ENCODE data around the gene GABRA5. TPM values are rescaled to one million over a fixed set of nuclear protein-coding genes. Genes with fewer than 3 reads are reported as not detected.

GABRA5 gene
- total and polyA plus RNA-seq, 11 donors = not detected

DNA sequence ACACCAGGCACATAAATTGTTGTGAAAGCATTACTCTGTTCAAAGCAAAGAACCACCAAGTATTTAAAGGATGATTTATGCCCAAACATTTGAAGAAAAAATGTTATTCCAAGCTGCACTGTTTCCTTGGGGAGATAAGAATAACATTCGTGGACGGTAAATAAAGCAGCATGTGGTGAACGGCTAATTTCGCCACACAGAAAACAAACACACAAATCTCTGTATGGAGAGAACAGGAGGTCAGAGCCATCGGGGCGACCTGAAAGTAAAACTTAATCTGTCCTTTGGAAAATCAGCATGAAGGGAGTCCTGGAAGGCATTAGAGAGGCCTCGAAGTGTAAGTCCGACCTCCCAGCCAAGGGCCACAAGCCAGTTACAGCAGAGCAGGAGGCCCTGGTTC lies 77.0 kb downstream of the GABRA5 start:
- DNase-seq (no peak), ATAC-seq (no peak)
- 54 to 68% (median 58%) methylated on average over 8 of the region's 8 CpGs for WGBS, 4 donors
- Histone ChIP-seq H3K27ac (no peak overlapping the region), H3K4me1 (no peaks in the 10 kb centered on the region), H3K9me3 (no peaks in the 10 kb centered on the region), H3K4me3 (no peak overlapping the region), H3K27me3 (no peaks in the 10 kb centered on the region), H3K36me3 (no peaks in the 10 kb centered on the region)
- intact Hi-C loops (cut with DNase I) = no loop called here
- TF ChIP-seq POLR2A (IDR thresholded peaks at IDR 0.05) = no peak
- TF ChIP-seq, protein P1, sequence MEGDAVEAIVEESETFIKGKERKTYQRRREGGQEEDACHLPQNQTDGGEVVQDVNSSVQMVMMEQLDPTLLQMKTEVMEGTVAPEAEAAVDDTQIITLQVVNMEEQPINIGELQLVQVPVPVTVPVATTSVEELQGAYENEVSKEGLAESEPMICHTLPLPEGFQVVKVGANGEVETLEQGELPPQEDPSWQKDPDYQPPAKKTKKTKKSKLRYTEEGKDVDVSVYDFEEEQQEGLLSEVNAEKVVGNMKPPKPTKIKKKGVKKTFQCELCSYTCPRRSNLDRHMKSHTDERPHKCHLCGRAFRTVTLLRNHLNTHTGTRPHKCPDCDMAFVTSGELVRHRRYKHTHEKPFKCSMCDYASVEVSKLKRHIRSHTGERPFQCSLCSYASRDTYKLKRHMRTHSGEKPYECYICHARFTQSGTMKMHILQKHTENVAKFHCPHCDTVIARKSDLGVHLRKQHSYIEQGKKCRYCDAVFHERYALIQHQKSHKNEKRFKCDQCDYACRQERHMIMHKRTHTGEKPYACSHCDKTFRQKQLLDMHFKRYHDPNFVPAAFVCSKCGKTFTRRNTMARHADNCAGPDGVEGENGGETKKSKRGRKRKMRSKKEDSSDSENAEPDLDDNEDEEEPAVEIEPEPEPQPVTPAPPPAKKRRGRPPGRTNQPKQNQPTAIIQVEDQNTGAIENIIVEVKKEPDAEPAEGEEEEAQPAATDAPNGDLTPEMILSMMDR (IDR thresholded peaks at IDR 0.05) = no peak

DNA sequence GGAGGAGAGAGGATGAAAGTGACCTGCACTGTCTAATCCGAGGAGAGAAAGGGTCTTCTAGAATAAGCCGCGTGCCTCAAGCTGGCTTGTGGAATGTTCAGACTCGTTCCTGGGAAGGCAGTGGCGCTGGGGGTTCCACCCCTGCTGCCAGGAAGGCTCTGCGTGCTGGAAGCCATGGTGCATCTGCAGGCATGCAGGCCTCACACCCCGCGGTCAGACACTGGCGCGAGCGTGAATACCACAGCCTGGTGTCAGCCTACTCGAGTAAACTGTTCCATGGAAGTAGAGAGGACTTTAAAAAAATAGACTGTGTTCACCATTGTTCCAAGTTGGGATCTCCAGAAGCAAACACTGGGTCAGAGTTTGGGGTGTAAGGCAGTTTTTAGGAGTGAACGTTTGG lies 78.2 kb downstream of the GABRA5 start:
- Histone ChIP-seq H3K36me3 (no peaks in the 10 kb centered on the region), H3K27me3 (no peaks in the 10 kb centered on the region), H3K9me3 (no peaks in the 10 kb centered on the region), H3K27ac (no peak overlapping the region), H3K4me3 (no peak overlapping the region), H3K4me1 (no peaks in the 10 kb centered on the region)
- no peak for TF ChIP-seq POLR2A (IDR thresholded peaks at IDR 0.05)
- ATAC-seq (no peak), DNase-seq (no peak)
- intact Hi-C loops (cut with DNase I) = no loop called here
- WGBS, 4 donors = 79 to 81% (median 80%) methylated on average over 13 of the region's 13 CpGs

DNA sequence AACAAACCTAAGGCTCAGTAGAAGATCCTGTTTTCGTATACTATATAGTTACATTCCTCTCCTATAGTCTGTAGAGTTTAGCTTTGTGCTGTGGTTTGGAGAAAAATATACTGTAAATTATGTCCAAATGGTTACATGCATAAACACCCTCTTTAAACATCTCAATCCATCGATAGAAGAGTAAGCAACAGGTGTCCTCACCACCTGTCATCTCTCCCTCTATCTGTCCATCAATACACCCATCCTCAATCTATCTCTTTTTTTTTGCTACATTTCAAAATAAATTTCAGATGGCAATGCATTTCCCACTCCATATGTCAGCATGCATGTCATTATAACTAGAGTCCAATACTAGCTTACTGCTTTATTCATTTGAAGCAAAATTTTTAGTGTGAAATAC lies 83.1 kb downstream of the GABRA5 start:
- intact Hi-C loops (cut with DNase I) = no loop called here
- 64 to 68% (median 68%) methylated on average over 2 of the region's 2 CpGs for WGBS, 4 donors

DNA sequence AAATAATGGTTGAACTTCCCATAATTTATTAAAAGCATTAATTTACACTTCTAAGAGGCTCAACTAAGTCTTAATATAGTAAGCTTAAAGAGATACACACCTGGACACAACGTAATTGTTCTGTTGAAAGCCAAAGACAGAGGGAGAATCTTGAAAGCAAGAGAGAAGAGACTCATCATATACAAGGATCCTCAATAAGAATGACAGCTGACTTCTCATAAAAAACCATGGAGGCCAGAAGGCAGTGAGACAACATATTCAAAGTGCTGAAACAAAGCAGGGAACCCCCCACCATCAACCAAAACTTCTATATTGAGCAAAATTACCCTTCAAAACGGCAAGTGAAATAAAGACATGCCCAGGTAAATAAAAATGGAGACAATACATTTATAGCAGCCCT lies 87.5 kb downstream of the GABRA5 start:
- H3K4me3 ChIP-seq = no peak overlapping the region
- H3K9me3 ChIP-seq = peaks cover 0 to 26% (median 10%) of the 10 kb centered on the region in 12 donors
- no peaks in the 10 kb centered on the region for H3K4me1 ChIP-seq
- WGBS, 4 donors = 45 to 53% (median 49%) methylated on average over 2 of the region's 2 CpGs
- DNase-seq (no peak), ATAC-seq (no peak)
- H3K27ac ChIP-seq = no peak overlapping the region
- intact Hi-C loops (cut with DNase I) = no loop called here
- no peaks in the 10 kb centered on the region for H3K36me3 ChIP-seq
- TF ChIP-seq, protein P1 (IDR thresholded peaks at IDR 0.05) = no peak
- TF ChIP-seq POLR2A (IDR thresholded peaks at IDR 0.05) = no peak
- H3K27me3 ChIP-seq = no peaks in the 10 kb centered on the region

More for the DNA sequence above, 83.1 kb downstream of the GABRA5 start:
- ATAC-seq (no peak), DNase-seq (no peak)
- Histone ChIP-seq H3K27ac (no peak overlapping the region), H3K4me1 (no peaks in the 10 kb centered on the region), H3K36me3 (no peaks in the 10 kb centered on the region), H3K9me3 (peaks cover 0 to 20% (median 10%) of the 10 kb centered on the region in 12 donors), H3K4me3 (no peak overlapping the region), H3K27me3 (no peaks in the 10 kb centered on the region)
- TF ChIP-seq POLR2A (IDR thresholded peaks at IDR 0.05) = no peak
- TF ChIP-seq, protein P1 (IDR thresholded peaks at IDR 0.05) = no peak

DNA sequence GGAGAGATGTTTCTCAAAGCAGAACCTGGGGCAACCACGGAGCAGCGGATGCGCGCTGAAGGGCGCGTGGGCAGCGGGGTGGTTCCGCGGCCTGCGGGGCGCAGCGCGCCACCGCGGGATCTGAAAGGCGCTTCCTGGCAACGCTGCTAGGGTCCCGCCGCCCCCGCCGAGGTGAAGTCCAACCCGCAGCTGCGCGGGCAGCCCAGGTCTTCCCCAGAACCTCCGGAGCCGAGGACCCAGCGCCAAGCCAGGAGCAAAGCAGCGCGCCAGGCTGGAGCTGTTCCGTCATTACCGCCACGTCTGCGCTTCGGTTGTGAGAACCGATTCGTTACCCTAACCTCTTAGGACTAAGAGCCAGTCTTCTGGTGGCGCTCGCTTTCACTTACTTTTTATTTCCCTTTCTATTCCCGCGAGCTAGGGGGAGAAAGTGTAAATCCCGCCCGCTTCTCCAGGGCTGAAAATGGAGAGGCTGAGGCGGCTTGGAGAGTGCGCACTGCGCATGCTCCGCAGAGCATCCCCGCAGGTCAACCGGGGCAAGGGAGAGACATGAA lies 100.9 kb downstream of the GABRA5 start:
- intact Hi-C loops (cut with DNase I) = no loop called here
- ATAC-seq = no peak
- H3K4me1 ChIP-seq = peaks cover 0 to 10% (median 0%) of the 10 kb centered on the region in 12 donors
- DNase-seq = no peak
- peaks cover 4 to 57% (median 30%) of the 10 kb centered on the region in 9 donors for H3K27me3 ChIP-seq
- peak overlapping the region in 1 of 12 donors; percentile 4 for H3K4me3 ChIP-seq
- no peaks in the 10 kb centered on the region for H3K36me3 ChIP-seq
- 2 to 3% (median 3%) methylated on average over 29 to 48 of the region's 48 CpGs for WGBS, 4 donors
- TF ChIP-seq POLR2A (IDR thresholded peaks at IDR 0.05) = no peak
- TF ChIP-seq, protein P1 (IDR thresholded peaks at IDR 0.05) = no peak
- H3K9me3 ChIP-seq = no peaks in the 10 kb centered on the region
- H3K27ac ChIP-seq = no peak overlapping the region
